Stimulated activated naive CD4-positive, alpha-beta T cell treated with Interleukin-2 at 50 U/mL for 16 hours (primary cell): ENCODE data around the gene TBC1D30.
A peak's percentile ranks its signal among the peaks of the same experiment; 100 is the strongest.
"Not testable (repeated sequence)": the region's sequence is repeated elsewhere in the genome, so short reads cannot be mapped to it uniquely, and the experiment has no call there.

Source experiments
- DNase-seq: peaks from one replicate; lab custom pipeline; 2025; lab: John Stamatoyannopoulos, UW

Gene TBC1D30

DNA sequence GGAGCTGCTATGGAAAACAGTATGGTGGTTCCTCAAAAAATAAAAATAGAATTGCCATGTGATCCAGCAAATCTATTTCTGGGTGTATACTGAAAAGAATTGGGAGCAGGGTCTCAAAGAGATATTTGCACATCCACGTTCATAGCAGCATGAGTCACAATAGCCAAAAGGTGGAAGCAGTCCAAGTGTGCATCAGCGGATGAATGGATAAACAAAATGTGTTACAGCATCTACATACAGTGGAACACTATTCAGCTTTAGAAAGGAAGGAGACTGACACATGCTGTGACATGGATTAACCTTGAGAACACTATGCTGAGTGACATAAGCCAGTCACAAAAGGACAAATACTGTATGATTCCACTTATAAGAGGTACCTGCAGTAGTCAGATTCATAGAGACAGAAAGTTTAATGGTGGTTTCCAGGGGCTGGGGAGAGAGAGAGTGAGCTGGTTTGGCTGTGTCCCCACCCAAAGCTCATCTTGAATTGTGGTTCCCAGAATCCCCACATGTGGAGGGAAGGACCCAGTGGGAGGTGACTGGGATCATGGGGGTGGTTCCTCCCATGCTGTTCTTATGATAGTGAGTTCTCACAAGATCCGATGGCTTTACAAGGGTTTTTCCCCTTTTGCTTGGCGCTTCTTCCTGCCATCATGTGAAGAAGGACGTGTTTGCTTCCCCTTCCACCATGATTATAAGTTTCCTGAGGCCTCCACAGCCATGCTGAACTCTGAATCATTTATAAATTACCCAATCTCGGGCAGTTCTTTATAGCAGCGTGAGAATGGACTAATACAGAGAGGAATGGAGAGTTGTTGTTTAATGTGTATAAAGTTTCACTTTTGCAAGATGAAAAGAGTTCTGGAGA, 17.6 kb upstream of the TBC1D30 start:
- DNase-seq, result no peak

DNA sequence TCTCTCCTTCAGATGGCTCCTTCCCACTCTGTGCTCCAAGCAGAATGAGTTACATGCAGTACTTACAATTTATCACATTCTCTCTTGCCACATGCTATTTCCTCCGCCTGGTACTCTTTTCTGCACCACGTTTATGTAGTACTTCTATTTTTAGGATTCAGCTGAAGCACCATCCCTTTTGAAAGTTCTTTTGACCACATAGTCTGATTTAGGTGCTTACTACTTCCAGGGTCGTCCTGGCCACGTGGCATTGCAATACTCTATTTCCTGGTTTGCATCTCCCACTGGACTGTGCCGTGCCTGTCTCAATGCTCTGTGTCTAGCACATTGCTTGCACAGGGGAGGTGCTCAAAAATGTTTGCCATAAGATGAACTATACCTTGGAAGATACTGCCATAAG, 16.3 kb upstream of the TBC1D30 start:
- DNase-seq, result no peak

DNA sequence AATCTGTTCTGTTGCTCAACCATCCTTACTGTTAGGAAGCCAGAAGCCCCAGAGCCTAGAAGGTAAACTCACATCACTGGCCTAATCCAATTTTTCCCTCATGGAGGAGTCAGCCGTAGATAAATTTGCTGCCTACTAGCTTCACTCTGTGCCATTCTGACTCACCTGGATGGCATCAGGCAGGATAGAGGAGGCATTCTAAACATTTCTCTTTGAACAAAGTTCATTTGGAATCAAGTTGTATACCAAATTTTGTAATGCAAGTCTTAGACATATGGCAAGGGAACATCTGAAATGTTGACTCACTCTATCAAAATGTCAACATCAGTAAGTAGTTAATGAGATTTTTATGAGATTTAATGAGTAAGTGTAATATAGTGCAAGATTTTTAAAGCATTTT, 13.6 kb upstream of the TBC1D30 start:
- no peak for DNase-seq

- DNase-seq, result no peak
Observed at GRCh38 chr12:64813723-64814122, 10.7 kb upstream of the TBC1D30 start.

DNA sequence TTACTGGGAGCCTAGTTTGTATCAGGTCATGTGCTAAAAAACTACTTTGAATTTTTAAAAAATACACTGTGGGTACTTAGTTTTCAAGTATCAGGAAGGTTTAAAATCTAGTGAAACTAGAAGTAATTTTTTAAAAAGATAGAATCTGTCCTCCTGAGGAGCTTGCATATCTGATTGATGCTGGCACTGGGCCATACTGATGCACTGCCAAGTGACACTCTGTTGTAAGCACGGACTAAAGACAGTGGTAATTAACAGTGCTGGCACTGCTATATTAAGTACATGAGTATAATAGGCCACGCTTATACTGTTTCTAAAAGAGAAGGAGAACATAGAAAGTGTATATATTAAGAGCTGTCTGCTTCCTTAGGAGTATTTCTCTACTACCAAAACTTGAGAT, 10.0 kb upstream of the TBC1D30 start:
- no peak for DNase-seq

GRCh38 chr12:64819816-64820402, 4.5 kb upstream of the TBC1D30 start:
- DNase-seq, result no peak

GRCh38 chr12:64820593-64820992, 3.9 kb upstream of the TBC1D30 start:
- DNase-seq, result no peak

GRCh38 chr12:64821116-64821630, 3.3 kb upstream of the TBC1D30 start:
- no peak for DNase-seq

- DNase-seq, result no peak
Observed at GRCh38 chr12:64824130-64824499, 332 bp upstream of the TBC1D30 start.

- DNase-seq, result no peak
Observed at GRCh38 chr12:64825143-64826021, 935 bp downstream of the TBC1D30 start.

- peak; percentile 13 for DNase-seq
Observed at GRCh38 chr12:64826234-64826633, 1.8 kb downstream of the TBC1D30 start.

- no peak for DNase-seq
Observed at GRCh38 chr12:64828713-64829112, 4.3 kb downstream of the TBC1D30 start.

- no peak for DNase-seq
Observed at GRCh38 chr12:64833928-64834327, 9.5 kb downstream of the TBC1D30 start.

- DNase-seq, result no peak
Observed at GRCh38 chr12:64835901-64836300, 11.5 kb downstream of the TBC1D30 start.

GRCh38 chr12:64836856-64837255, 12.4 kb downstream of the TBC1D30 start:
- DNase-seq, result no peak

DNA sequence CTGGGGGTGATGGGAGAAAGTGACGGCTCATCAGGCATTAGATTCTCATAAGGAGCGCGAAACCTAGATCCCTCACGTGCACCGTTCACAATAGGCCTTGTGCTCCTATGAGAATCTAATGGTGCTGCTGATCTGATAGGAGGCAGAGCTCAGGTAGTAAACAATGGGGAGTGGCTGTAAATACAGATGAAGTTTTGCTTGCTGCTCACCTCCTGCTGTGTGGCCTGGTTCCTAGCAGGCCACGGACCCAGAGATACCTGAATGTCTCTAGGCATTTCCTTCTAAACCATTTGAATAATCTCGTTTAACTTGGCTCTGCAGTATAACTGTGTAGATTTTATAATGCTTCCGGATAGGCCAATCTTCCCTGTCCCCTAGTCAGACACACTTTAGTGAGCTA, 13.0 kb downstream of the TBC1D30 start:
- no peak for DNase-seq

DNA sequence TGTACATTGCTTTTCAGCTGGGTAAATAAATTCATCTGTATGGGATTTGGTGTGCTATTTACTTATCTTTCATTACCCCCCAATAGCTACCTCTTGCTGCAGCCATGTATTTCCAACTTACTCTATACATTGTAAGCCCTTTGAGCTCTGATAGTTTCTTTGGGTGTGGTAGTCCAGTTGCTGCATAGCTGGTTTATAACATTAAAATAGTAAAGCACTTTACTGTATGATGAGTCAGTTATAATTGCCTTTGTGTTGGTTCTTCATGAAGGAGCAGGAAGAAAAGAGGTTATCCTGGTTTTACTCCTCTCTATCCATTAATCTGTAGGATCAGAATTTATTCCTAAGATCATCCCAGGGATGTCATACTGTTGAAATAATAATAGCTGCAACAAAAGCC, 15.7 kb downstream of the TBC1D30 start:
- no peak for DNase-seq

- DNase-seq, result no peak
Observed at GRCh38 chr12:64840949-64841717, 16.7 kb downstream of the TBC1D30 start.

DNA sequence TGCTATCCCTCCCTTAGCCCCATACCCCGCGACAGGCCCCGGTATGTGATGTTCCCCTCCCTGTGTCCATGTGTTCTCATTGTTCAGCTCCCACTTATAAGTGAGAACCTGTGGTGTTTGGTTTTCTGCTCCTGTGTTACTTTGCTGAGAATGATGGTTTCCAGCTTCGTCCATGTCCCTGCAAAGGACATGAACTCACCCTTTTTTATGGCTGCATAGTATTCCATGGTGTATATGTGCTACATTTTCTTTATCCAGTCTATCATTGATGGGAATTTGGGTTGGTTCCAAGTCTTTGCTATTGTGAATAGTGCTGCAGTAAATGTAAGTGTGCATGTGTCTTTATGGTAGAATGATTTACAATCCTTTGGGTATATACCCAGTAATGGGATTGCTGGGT, 24.0 kb downstream of the TBC1D30 start:
- DNase-seq, result not testable (repeated sequence)

DNA sequence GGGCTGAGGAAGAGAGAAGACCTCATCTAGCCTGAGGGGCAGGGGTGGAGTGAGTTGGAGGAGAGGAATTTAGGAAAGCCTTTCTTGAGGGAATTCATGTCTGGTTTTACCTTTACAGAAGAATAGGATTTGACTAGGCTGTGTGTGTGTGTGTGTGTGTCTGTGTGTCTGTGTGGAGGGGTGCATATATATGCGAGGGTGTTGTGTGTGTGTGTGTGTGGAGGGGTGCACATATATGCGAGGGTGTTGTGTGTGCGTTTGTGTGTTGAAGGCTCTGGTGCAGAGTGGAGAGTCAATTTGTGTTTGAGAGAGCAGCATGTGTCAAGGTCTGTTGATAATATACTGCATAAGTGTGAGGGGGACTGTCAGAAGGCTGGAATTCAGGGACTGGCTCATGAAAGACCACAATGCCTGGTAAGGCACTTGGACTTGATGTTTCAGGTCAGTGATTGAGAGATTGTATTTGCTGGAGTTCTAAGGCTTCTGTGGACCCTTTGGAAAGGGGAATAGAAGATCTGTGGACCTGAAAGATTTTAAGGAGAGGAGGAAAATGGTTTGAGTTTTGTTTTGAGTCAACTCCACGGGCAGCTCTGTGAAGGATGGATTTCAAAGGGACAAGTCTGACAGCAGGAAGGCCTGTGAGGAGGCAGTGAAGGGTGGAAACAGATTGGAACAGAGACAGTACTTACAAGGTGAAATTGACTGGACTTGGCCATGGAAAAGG, 34.6 kb downstream of the TBC1D30 start:
- no peak for DNase-seq

- DNase-seq, result no peak
Observed at GRCh38 chr12:64860446-64860998, 36.1 kb downstream of the TBC1D30 start.
